GM19099 (cell line): ENCODE measurements around the gene TOMT.
A peak's percentile ranks its signal among the peaks of the same experiment; 100 is the strongest.

ENCODE experiments used
- POLR2A ChIP-seq: IDR thresholded peaks from 3 replicates; pipeline ENCODE4 v1.6.1; 2011; ENCODE audit warnings: low read depth; ENCODE audit not compliant: insufficient read length; ENCODE audit errors: extremely low read depth

Gene TOMT, protein sequence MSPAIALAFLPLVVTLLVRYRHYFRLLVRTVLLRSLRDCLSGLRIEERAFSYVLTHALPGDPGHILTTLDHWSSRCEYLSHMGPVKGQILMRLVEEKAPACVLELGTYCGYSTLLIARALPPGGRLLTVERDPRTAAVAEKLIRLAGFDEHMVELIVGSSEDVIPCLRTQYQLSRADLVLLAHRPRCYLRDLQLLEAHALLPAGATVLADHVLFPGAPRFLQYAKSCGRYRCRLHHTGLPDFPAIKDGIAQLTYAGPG

GRCh38 chr11:72105888-72106287, at the start of gene TOMT:
Gene TOMT (plus strand): TSS chr11:72105924. CDS start chr11:72105952, 28 bp downstream.
- no peak for TF ChIP-seq POLR2A

GRCh38 chr11:72058416-72059034, 47.2 kb upstream of the TOMT start:
- TF ChIP-seq POLR2A: no peak

DNA sequence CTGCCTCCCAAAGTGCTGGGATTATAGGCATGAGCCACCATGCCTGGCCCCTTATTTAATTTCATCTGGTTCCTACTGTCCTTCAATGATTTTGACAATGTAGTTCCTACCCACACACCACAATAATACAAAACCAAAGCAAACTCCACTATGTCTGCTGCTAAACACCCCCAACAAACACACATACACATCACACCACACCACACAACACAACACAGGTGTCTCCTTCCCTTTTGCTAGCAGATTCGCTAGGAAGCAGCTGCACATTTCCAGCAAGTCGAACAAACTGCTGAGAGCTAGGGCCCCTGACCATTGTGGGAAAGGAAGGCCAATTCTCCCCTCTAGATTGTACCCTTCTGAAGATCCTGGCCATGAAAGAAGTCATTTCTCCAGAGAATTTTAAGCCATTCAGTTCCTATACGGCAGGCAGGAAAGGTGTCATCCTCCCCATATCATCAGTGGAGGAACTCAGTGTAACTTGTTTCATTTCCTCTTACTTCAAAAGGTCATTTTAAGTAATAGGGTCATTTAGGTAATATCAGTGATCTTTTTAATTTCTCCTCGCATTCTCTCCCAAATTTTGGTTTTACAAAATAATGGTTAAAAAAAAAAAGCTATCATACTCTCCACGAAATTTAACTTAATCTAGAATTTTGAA, 43.9 kb upstream of the TOMT start:
- no peak for TF ChIP-seq POLR2A

GRCh38 chr11:72066855-72067254, 38.9 kb upstream of the TOMT start:
- no peak for TF ChIP-seq POLR2A

DNA sequence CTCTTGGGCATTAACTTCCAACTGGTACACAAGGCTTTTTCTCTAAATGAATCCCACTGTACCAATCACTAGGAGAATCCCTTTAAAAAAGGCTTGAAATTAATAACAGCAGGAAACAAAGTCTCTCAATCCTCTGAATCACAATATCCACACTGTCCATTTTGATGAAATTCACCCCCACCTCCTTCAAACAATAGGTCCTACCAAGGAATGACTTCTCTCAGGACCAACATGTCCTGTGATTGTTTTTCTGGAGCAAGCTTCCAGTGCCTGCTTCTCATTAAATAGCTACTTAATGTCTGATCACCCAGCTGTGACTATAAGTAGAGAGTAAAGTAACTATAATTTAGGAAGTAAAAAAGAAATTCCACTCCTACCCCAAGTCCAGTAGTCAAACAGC, 38.5 kb upstream of the TOMT start:
- no peak for TF ChIP-seq POLR2A

- TF ChIP-seq POLR2A: no peak
These were observed 38.0 kb upstream of the TOMT start for GRCh38 chr11:72067676-72068075.

DNA sequence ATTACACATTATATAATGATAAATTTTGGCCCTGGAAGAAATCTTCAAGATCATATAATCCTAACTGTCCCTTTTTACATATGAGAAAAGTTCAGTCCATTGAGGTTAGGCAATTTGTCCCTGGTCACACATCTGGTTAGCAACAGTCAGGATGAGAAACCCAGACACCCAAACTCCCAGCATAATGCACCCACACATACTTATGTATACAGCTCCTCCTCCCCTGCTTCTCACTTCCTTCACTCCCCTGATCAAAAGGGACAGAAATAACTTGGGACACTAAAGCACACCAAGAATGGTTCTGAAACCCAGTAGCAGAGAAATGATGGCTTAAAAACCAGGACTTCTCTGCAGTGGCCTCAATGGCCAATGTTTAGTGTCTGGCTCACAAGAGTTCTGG, 36.5 kb upstream of the TOMT start:
- no peak for TF ChIP-seq POLR2A

DNA sequence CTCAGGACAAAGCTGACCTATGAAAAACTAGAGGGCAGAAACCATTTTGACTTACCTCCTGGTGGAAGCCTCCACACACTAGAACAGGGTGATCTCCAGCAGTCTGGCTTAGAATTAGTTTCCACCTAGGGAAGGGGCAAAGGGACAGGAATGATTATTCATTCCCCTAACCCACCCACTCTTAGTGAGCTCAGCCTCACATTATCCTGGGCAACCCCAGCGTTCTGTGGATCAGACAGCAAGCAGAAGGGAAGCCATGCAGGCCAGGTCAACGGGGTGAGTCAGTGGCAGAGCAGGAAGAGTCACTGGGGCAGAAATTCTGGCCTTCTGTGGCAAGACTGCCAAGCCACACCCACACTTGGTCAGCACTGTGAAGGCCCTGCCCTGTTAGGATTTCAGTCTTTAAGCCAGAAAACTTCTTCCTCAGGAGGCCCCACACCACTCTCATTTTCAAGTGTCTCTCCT, 35.9 kb upstream of the TOMT start:
- peak; percentile 35 for TF ChIP-seq POLR2A

GRCh38 chr11:72070491-72070890, 35.2 kb upstream of the TOMT start:
- TF ChIP-seq POLR2A: no peak

GRCh38 chr11:72072348-72072747, 33.4 kb upstream of the TOMT start:
- TF ChIP-seq POLR2A: no peak

GRCh38 chr11:72075109-72075508, 30.6 kb upstream of the TOMT start:
- TF ChIP-seq POLR2A: no peak

DNA sequence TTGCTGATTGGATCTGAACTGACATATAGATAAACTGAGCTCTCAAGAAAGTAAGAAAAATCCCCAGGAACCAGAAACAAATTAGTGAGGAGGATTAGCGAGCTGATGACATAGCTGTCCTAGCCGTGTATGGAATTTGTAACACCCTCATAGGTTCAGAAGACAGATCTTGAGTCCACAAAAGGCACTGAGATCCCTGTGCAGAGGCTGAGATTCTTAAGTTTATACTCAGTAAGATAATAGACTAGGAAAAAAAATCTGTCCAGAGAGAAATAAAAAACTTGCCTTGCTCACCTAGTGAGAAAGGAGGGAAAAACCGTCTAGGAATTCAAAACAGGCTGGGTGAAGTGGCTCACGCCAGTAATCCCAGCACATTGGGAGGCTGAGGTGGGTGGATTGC, 30.0 kb upstream of the TOMT start:
- no peak for TF ChIP-seq POLR2A

- no peak for TF ChIP-seq POLR2A
These were observed 27.2 kb upstream of the TOMT start for GRCh38 chr11:72078477-72078876.

- no peak for TF ChIP-seq POLR2A
These were observed 25.9 kb upstream of the TOMT start for GRCh38 chr11:72079819-72080325.

DNA sequence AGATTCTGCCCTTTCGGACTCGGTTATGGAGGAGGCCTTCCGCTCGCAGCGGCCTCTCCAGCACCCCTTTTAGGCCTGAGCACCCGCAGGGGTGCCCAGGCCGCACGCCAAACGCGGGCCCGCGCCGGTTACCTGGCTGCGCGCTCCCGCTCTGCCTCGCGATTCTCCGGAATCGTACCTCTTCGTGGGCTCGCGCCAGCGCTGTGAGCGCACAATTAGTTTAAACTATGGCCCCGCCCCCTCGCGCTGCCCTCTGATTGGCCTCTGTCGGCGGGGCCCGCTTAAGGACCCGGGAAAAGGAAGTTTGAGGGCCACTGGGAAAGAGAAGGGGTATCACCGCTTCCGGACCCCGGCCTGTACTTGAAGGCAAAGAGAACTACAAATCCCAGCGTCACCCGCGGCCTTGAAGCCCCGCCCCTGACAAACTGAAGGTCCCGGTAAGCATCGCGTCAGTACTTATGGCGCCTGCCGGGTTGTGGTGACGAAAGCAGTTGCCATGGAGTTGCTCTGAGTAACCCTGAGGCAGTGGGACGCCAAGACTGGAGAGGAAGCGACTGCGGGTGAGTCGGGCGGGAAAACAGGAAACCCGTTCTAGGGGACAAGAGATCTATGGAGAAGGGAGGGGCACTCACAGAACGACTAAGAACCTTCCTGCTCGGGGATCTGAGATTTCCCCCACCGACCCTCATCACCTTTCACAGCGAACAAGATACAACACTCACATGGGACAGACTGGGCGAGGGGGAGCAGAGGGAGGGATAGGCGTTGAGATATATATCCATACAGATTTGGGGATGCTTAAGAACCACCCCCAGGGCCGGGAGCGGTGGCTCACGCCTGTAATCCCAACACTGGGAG, 25.2 kb upstream of the TOMT start, which contains the start of the genes LRRC51 and NUMA1:
TSS of gene LRRC51 (plus strand) at position 525 of the 858 bp plus-strand sequence. CDS start 8,234 bp downstream, outside the sequence.
TSS of gene NUMA1 (minus strand) at position 217 of the 858 bp plus-strand sequence. CDS start 44,599 bp downstream, outside the sequence.
- peak; percentile 81 for TF ChIP-seq POLR2A
